Endothelial cell of umbilical vein (primary cell): ENCODE measurements around the gene ISM2. TPM values are rescaled to one million over a fixed set of nuclear protein-coding genes. Genes with fewer than 3 reads are reported as not detected.

Experiments used
- BruUV-seq: library from RNA; stranded (reverse); fragments of 400-500 nt; replicated peaks from 2 replicates; lab custom pipeline; 2021; lab: Mats Ljungman, UMichigan
- CTCF ChIA-PET: fragments of 300-600, 350-600 bp; sonication (Branson Sonifier 250); formaldehyde crosslinking; loops from one replicate; lab custom pipeline; 2021; ENCODE audit warnings: antibody characterized with exemption, inconsistent platforms; lab: Charles Lee
- POLR2A ChIA-PET: fragments of 300-600, 350-600 bp; sonication (Branson Sonifier 250); formaldehyde crosslinking; loops from one replicate; lab custom pipeline; 2021; ENCODE audit warnings: antibody characterized with exemption, inconsistent platforms; lab: Charles Lee
- DNase-seq: peaks from one replicate; pipeline ENCODE4 v3.0.0-alpha.2; 2011; ENCODE audit warnings: low read depth, low spot score
- FAIRE-seq: peaks from 2 replicates; lab custom pipeline; 2011; peaks lifted over from hg19 to GRCh38; lab: Jason Lieb, UNC
- H2AFZ ChIP-seq: 2 replicates; pipeline ENCODE4 v1.6.0; 2012; ENCODE audit warnings: low read depth, low read length, control low read depth, inconsistent platforms
- H3K27ac ChIP-seq: 2 replicates; pipeline ENCODE4 v1.5.1; 2011; ENCODE audit warnings: low read depth, mild to moderate bottlenecking, control low read depth, low read length, moderate library complexity; ENCODE audit not compliant: insufficient read depth
- H3K27me3 ChIP-seq, 2 experiments: 2 replicates each; pipeline versions ENCODE4 v1.6.0 to v1.6.1; 2011; ENCODE audit warnings: low read length in 2 of 2, mixed read lengths in 1 of 2; ENCODE audit not compliant: control insufficient read depth in 2 of 2, insufficient read depth in 2 of 2
- H3K36me3 ChIP-seq, 2 experiments: 2 replicates in 1 of 2; 3 replicates in 1 of 2; pipeline ENCODE4 v1.5.1; 2011; ENCODE audit warnings: low read length in 2 of 2, mild to moderate bottlenecking in 1 of 2, moderate library complexity in 1 of 2; ENCODE audit not compliant: control insufficient read depth in 2 of 2, insufficient read depth in 2 of 2; ENCODE audit errors: extremely low read depth in 1 of 2
- H3K4me1 ChIP-seq: 3 replicates; pipeline ENCODE4 v1.5.1; 2011; ENCODE audit warnings: mild to moderate bottlenecking, low read length; ENCODE audit not compliant: control insufficient read depth, insufficient read depth; ENCODE audit errors: extremely low read depth
- H3K4me2 ChIP-seq: 2 replicates; pipeline ENCODE4 v1.6.1; 2011; ENCODE audit warnings: low read length, control low read depth, mixed read lengths; ENCODE audit not compliant: insufficient read depth
- H3K4me3 ChIP-seq, 3 experiments: fragments of 200-600 bp in 1 of 3; sonication (generic), shearing (Covaris generic) in 1 of 3; replicated peaks in 1 of 3; 2 replicates each; pipeline ENCODE4 v1.5.1; 2011 to 2016; ENCODE audit warnings: control low read depth in 3 of 3, low read length in 3 of 3, mild to moderate bottlenecking in 2 of 3, inconsistent platforms in 1 of 3, low read depth in 1 of 3, moderate library complexity in 1 of 3; ENCODE audit not compliant: insufficient read depth in 1 of 3
- H3K79me2 ChIP-seq: 2 replicates; pipeline ENCODE4 v1.6.0; 2012; ENCODE audit warnings: low read length, inconsistent platforms; ENCODE audit not compliant: control insufficient read depth, insufficient read depth
- H3K9ac ChIP-seq: replicated peaks from 2 replicates; pipeline ENCODE3; 2011; ENCODE audit warnings: low read length, control low read depth; ENCODE audit not compliant: insufficient read depth; ENCODE audit errors: extremely low read depth
- H3K9me1 ChIP-seq: replicated peaks from 3 replicates; pipeline ENCODE4 v1.6.0; 2011; ENCODE audit warnings: mild to moderate bottlenecking, low read length; ENCODE audit not compliant: control insufficient read depth, insufficient read depth; ENCODE audit errors: extremely low read depth
- H3K9me3 ChIP-seq: replicated peaks from 2 replicates; pipeline ENCODE4 v1.5.1; 2012; ENCODE audit warnings: low read length, inconsistent platforms; ENCODE audit not compliant: control insufficient read depth, insufficient read depth
- H4K20me1 ChIP-seq: replicated peaks from 2 replicates; pipeline ENCODE3; 2011; ENCODE audit warnings: mild to moderate bottlenecking, low read length; ENCODE audit not compliant: control insufficient read depth, insufficient read depth; ENCODE audit errors: extremely low read depth
- EZH2 ChIP-seq: IDR thresholded peaks from 2 replicates; pipeline ENCODE4 v1.6.1; 2012; ENCODE audit warnings: borderline replicate concordance, low read depth, mild to moderate bottlenecking, moderate library complexity, low read length, inconsistent platforms; ENCODE audit not compliant: severe bottlenecking
- FOS ChIP-seq: IDR thresholded peaks from 2 replicates; pipeline ENCODE4 v1.6.1; 2011; ENCODE audit warnings: mild to moderate bottlenecking, low read length, moderate library complexity, borderline replicate concordance; ENCODE audit not compliant: insufficient read depth
- GATA2 ChIP-seq: IDR thresholded peaks from 2 replicates; pipeline ENCODE4 v1.7.0; 2011; ENCODE audit warnings: low read depth, mild to moderate bottlenecking, moderate library complexity, mixed read lengths, low read length; ENCODE audit not compliant: insufficient read length, insufficient read depth
- JUN ChIP-seq: IDR thresholded peaks from 2 replicates; pipeline ENCODE4 v1.6.1; 2011; ENCODE audit warnings: borderline replicate concordance, low read depth; ENCODE audit not compliant: insufficient read length, insufficient read depth
- MAX ChIP-seq: IDR thresholded peaks from 2 replicates; pipeline ENCODE4 v1.6.1; 2011; ENCODE audit not compliant: insufficient read depth, insufficient read length
- MYC ChIP-seq: IDR thresholded peaks from one replicate; pipeline ENCODE4 v1.6.1; 2011; ENCODE audit warnings: mild to moderate bottlenecking, low read depth, low read length
- POLR2A ChIP-seq: IDR thresholded peaks from 2 replicates; pipeline ENCODE4 v1.6.1; 2012; ENCODE audit warnings: low read depth, mild to moderate bottlenecking, control low read depth, low read length
- POLR2AphosphoS5 ChIP-seq: IDR thresholded peaks from 2 replicates; pipeline ENCODE4 v1.6.1; 2012; ENCODE audit warnings: low read depth, mild to moderate bottlenecking, control low read depth, low read length, moderate library complexity; ENCODE audit not compliant: insufficient read depth
- dilution Hi-C: fragments of 300-500 bp; cut with MboI; formaldehyde crosslinking; loops from one replicate; pipeline ENCODE4 v1.15.0; 2019; ENCODE audit warnings: low sequenced_read_pairs; ENCODE audit not compliant: extremely low pct_ligation_motif_present
- intact Hi-C: fragments of 100-400 bp; cut with micrococcal nuclease; formaldehyde crosslinking; loops from one replicate; pipeline ENCODE4 v1.10.0; 2022
- polyA plus RNA-seq, 4 experiments: library from polyadenylated mRNA; depleted of rRNA in 3 of 4; stranded (reverse) in 3 of 4; unstranded in 1 of 4; fragments of >200 nt; gene quantifications; 2 replicates each; pipeline versions ENCODE4 v1.2.1 to v1.2.3, GENCODE V29; 2011 to 2012; ENCODE audit warnings: missing spikeins in 1 of 4
- total RNA-seq: library from RNA; stranded (reverse); gene quantifications from 2 replicates; pipeline ENCODE4 v1.2.3, GENCODE V29; 2021
- TF ChIP-seq, protein P1 (sequence below), 2 donors: IDR thresholded peaks; 1 replicate in 1 of 2; 2 replicates in 1 of 2; pipeline ENCODE4 v1.5.1; 2011; ENCODE audit warnings: low read length in 2 of 2, mild to moderate bottlenecking in 2 of 2, moderate library complexity in 2 of 2, control low read depth in 1 of 2, inconsistent platforms in 1 of 2, low read depth in 1 of 2; ENCODE audit not compliant: insufficient read depth in 1 of 2; ENCODE audit errors: extremely low read depth in 1 of 2

Gene ISM2
- total and polyA plus RNA-seq, 2 donors (not counting 3 experiments of a cell fraction or from before 2014, with no cell fraction given): not detected

DNA sequence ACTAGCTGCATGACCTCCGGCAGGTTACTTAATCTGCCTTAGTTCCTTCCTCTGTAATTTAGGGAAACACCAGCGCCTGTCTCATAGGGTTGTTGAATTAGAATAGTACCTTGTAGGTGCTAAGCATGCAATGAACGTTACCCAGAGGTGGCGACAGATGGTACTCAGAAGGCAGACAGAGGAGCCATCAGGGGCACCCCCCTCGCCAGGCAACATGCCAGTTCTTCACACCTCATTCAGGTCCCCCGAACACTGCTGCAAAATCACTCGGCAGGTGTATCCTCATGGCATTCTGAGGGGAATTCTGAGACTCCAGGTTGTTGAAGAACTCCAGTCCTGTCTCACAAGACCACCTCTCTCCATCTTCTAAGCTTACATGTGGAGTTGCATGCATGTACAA, 10.1 kb downstream of the ISM2 start:
- Histone ChIP-seq H3K36me3 (no peaks in the 10 kb centered on the region), H3K27me3 (no peaks in the 10 kb centered on the region), H3K79me2 (no peaks in the 10 kb centered on the region), H3K9ac (no peak overlapping the region), H3K9me1 (no peaks in the 10 kb centered on the region), H2AFZ (no peak overlapping the region), H3K4me2 (no peak overlapping the region), H3K4me1 (no peaks in the 10 kb centered on the region), H3K27ac (no peak overlapping the region), H4K20me1 (no peaks in the 10 kb centered on the region), H3K9me3 (no peaks in the 10 kb centered on the region), H3K4me3 (no peak overlapping the region)
- BruUV-seq: no TSS peak
- DNase-seq (no peak), FAIRE-seq (no peak)
- dilution Hi-C loops: no loop called here
- ChIA-PET POLR2A (no interaction called here), CTCF (interaction anchor here (2.2 kb wide), 1 partner anchor 13 kb away, joined by 4 read pairs; no protein-coding TSS in a partner anchor)
- intact Hi-C loops: no loop called here
- TF ChIP-seq FOS: no peak
- TF ChIP-seq MYC: no peak
- no peak for TF ChIP-seq EZH2
- TF ChIP-seq POLR2AphosphoS5: no peak
- TF ChIP-seq JUN: no peak
- TF ChIP-seq, protein P1, sequence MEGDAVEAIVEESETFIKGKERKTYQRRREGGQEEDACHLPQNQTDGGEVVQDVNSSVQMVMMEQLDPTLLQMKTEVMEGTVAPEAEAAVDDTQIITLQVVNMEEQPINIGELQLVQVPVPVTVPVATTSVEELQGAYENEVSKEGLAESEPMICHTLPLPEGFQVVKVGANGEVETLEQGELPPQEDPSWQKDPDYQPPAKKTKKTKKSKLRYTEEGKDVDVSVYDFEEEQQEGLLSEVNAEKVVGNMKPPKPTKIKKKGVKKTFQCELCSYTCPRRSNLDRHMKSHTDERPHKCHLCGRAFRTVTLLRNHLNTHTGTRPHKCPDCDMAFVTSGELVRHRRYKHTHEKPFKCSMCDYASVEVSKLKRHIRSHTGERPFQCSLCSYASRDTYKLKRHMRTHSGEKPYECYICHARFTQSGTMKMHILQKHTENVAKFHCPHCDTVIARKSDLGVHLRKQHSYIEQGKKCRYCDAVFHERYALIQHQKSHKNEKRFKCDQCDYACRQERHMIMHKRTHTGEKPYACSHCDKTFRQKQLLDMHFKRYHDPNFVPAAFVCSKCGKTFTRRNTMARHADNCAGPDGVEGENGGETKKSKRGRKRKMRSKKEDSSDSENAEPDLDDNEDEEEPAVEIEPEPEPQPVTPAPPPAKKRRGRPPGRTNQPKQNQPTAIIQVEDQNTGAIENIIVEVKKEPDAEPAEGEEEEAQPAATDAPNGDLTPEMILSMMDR (IDR thresholded peaks at IDR 0.05; ENCODE audit: extremely low read depth in 1 of 2, insufficient read depth in 1 of 2, low read depth in 1 of 2, low read length in 2 of 2): no peak
- no peak for TF ChIP-seq MAX
- TF ChIP-seq POLR2A: no peak
- no peak for TF ChIP-seq GATA2
